GM19397 (cell line): ENCODE measurements around the gene CD19.
"Not testable (repeated sequence)": the region's sequence is repeated elsewhere in the genome, so short reads cannot be mapped to it uniquely, and the experiment has no call there.

Experiments used
- ATAC-seq: cut with Tn5 transposase; IDR thresholded peaks from one replicate; pipeline ENCODE4 v1.9.1; 2021; ENCODE audit warnings: mild to moderate bottlenecking, moderate library complexity; ENCODE audit not compliant: unreplicated experiment

Gene CD19

GRCh38 chr16:28931801-28932225 is at the start of gene CD19:
Gene CD19, plus strand, starts transcription at chr16:28931971. Its CDS starts 30 bp downstream, at chr16:28932001.
- ATAC-seq: no peak

- ATAC-seq: no peak
These were observed 49.1 kb upstream of the CD19 start for GRCh38 chr16:28882551-28883160.

- ATAC-seq: no peak
These were observed 48.4 kb upstream of the CD19 start for GRCh38 chr16:28883221-28883996.

GRCh38 chr16:28884045-28884444 is 47.7 kb upstream of the CD19 start:
- ATAC-seq: no peak

- ATAC-seq: no peak
These were observed 44.8 kb upstream of the CD19 start for GRCh38 chr16:28886945-28887344.

GRCh38 chr16:28890355-28890754 is 41.4 kb upstream of the CD19 start:
- ATAC-seq: not testable (repeated sequence)

DNA sequence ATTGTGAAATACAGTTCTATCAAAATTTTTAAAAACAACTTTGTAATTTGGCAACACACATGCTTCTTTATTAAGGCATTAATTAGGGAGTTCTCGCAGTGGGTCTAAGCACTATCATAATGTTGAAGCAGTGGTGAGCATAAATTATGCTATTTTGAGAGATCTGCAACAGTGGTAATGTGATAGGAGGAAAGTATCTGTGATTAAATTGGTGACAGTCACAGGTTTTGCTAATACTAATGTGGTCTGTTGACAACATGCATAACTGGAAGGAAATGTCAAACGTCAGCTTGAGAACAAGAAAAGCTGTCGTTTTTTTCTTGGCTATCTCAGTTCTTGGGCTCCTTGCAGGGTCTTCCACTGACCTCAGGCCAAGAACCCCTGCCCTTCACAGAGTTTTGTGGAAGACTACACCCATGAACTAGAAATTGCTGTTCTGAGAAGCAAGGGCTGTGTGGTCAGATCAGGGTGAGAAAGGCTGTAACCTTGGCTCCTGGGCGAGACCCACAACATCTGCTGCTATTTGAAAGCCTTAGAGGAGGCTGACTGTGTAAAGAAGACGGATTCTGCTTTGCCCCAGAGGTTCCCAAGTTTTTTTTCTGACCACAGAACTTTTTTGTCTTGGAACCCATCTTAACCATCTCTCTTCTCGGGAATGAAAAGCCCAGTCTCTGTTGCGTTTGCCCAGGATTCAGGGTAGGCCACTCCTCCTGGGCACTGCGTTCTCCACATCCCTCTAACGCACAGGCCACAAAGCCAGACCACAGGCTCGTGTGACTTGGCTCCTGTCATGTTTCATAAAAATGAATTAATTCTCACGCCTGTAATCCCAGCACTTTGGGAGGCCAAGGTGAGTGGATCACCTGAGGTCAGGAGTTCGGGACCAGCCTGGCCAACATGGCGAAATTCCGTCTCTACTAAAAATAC is 39.5 kb upstream of the CD19 start:
- ATAC-seq: no peak

GRCh38 chr16:28893291-28893690 is 38.5 kb upstream of the CD19 start:
- no peak for ATAC-seq

DNA sequence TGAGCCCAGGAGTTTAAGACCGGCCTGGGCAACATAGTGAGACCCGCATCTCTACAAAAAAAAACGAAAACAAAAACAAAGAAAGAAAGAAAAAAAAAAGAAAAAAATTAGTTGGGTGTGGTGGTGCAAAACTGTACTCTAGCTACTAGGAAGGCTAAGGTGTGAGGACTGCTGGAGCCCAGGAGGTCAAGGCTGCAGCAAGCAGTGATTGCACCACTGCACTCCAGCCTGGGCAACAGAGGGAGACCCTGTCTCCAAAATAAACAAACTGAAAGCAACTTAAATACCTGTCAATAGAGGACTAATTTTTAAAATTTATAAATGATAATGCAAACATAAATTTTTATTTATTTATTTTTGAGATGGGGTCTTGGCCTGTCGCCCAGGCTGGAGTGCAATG is 36.2 kb upstream of the CD19 start:
- no peak for ATAC-seq

DNA sequence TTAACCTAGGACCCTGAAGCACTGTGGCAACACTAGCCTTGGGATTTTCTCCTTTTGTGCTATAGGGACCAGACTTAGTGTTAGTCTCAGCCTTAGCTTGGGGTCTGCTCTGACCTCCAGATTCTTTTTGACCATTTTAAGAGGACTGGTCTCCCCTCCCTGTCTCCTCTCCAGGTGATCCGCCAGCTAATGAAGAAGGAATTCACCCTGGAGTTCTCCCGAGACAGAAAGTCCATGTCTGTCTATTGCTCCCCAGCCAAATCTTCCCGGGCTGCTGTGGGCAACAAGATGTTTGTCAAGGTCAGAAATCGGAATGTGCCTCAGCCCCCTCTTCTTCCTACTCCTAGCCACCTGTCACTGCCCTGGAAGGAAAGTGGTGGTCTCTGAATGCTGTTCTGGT is 33.9 kb upstream of the CD19 start:
- ATAC-seq: no peak

GRCh38 chr16:28898266-28898665 is 33.5 kb upstream of the CD19 start:
- ATAC-seq: no peak

DNA sequence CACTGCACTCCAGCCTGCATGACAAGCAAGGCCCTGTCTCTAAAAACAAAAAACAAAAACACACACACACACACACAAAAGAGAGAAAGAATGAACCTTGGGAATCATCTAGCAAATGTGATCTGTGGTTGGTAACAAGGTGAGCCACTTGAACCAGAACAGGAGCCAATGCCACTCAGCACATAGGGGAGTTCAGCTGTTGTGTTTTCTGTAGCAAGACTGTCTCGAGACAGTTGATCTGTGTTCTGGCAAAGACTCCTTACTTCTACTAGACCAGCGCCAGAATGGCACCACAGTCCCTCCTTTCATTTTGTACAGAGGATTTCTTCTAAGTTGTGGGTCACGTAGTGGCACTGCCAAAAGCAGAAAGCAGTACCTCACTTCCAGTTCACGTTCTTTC is 32.8 kb upstream of the CD19 start:
- ATAC-seq: no peak

DNA sequence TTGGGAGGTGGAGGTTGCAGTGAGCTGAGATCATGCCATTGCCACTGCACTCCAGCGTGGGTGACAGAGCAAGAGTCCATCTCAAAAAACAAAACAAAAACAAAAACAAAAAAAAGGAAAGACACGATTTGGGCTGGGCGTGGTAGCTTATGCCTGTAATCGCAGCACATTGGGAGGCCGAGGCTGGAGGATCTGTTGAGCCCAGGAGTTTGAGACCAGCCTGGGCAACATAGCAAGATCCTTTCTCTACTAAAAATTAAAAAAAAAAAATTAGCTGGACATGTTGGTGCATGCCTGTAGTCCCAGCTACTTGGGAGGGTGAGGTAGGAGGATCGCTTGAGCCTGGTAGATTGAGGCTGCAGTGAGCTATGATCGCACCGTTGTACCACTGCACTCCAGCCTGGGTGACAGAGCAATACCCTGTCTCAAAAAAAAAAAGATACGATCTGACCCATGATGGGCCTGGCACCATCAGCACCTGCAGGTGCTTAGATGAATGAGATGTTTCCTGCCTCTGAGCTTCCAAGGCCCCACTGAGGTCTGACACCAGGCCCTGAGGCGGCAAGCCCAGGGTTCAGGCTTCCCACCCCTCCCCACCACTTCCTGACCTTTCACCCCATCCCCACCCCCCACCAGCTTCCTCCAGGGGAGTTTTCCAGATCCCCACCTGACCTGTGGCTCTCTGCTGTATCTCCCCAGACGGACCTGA is 31.7 kb upstream of the CD19 start:
- no peak for ATAC-seq

DNA sequence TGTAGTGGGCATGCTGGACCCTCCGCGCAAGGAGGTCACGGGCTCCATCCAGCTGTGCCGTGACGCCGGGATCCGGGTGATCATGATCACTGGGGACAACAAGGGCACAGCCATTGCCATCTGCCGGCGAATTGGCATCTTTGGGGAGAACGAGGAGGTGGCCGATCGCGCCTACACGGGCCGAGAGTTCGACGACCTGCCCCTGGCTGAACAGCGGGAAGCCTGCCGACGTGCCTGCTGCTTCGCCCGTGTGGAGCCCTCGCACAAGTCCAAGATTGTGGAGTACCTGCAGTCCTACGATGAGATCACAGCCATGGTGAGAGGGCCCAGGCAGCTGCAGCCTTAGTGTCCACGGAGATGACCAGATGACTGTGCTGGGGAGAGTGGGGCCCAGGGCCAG is 31.2 kb upstream of the CD19 start:
- ATAC-seq: no peak

DNA sequence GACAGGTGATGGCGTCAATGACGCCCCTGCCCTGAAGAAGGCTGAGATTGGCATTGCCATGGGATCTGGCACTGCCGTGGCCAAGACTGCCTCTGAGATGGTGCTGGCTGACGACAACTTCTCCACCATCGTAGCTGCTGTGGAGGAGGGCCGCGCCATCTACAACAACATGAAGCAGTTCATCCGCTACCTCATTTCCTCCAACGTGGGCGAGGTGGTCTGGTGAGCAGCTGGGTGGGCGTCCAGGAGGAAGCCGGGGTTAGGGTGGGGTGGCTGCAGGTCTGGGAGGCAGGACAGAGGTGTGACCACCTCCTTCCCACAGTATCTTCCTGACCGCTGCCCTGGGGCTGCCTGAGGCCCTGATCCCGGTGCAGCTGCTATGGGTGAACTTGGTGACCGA is 29.9 kb upstream of the CD19 start:
- no peak for ATAC-seq

- ATAC-seq: no peak
These were observed 28.9 kb upstream of the CD19 start for GRCh38 chr16:28902909-28903308.

DNA sequence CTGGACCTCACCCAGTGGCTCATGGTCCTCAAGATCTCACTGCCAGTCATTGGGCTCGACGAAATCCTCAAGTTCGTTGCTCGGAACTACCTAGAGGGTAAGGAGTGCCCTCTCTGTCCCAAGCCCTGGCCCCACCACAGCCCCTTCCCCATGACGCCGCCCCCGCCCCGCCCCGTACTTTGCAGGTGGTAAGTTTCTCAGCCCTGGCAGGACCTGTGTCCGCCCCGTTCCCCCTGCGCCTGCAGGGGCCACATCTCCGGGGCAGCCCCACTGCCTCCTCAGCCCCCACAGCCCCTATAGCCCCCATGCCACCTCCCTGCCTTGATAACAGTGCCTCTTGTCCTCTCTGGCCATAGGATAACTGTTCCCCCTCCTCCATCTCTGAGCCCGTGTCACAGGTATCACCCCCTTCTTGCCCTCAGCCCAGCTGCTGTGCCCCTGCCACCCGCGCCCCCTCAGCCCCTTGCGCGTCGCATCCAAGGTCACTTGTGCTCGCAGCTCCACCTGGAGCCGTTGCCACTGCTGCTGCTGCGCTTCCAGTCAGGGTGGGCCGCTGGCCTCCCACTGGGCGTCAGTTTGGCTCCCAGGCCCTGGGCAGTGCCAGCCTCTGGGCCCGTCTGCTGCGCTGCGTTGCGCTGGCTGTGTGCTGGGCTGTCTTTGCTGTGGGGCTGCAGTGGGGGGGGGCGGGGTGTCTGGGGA is 28.3 kb upstream of the CD19 start:
- no peak for ATAC-seq

DNA sequence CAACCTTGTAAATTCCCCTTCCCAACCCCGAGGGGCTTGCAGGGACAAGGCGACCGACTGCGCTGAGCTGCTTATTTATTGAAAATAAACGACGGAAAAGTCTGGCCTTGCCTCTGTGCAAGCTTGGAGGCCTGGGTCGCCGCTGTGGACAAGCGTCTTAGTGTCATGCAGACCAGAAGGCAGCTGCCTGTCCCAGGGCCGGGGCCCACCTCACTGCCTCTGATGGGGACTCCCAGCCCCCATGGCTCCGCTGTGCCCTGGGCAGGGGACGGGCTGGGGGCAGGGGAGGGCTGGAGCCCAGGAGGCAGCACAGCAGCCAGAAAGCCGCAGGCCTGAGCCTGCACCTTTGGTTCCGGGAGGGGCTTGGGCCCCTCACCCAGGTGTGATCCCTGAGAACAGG is 27.4 kb upstream of the CD19 start:
- no peak for ATAC-seq

- no peak for ATAC-seq
These were observed 26.9 kb upstream of the CD19 start for GRCh38 chr16:28904828-28905227.

GRCh38 chr16:28905229-28905754 is 26.5 kb upstream of the CD19 start:
- no peak for ATAC-seq
